Parathyroid adenoma (tissue), 2 donors: Measurements from ENCODE around the gene MAP3K3.

Source experiments
- H2AFZ ChIP-seq: fragments of 300-600 bp; sonication (generic); one replicate; pipeline ENCODE4 v1.7.0; 2017; ENCODE audit warnings: antibody characterized with exemption, mild to moderate bottlenecking
- H3K27ac ChIP-seq: fragments of 300-600 bp; sonication (generic); one replicate; pipeline ENCODE4 v1.7.0; 2017
- H3K27me3 ChIP-seq: fragments of 300-600 bp; sonication (generic); one replicate; pipeline ENCODE4 v1.7.0; 2017; ENCODE audit warnings: low read length; ENCODE audit not compliant: control insufficient read depth, insufficient read depth
- H3K36me3 ChIP-seq: fragments of 300-600 bp; sonication (generic); one replicate; pipeline ENCODE4 v1.7.0; 2017; ENCODE audit warnings: low read length; ENCODE audit not compliant: control insufficient read depth, insufficient read depth
- H3K4me1 ChIP-seq: fragments of 300-600 bp; sonication (generic); one replicate; pipeline ENCODE4 v1.7.0; 2017; ENCODE audit warnings: control low read depth
- H3K4me2 ChIP-seq: fragments of 300-600 bp; sonication (generic); one replicate; pipeline ENCODE4 v1.7.0; 2017; ENCODE audit warnings: low read length
- H3K4me3 ChIP-seq: fragments of 300-600 bp; sonication (generic); one replicate; pipeline ENCODE4 v1.7.0; 2017; ENCODE audit warnings: low read depth, low read length
- H3K79me2 ChIP-seq: fragments of 300-600 bp; sonication (generic); one replicate; pipeline ENCODE4 v1.7.0; 2017; ENCODE audit warnings: control low read depth
- H3K9ac ChIP-seq: fragments of 300-600 bp; sonication (generic); one replicate; pipeline ENCODE4 v1.7.0; 2017; ENCODE audit warnings: mild to moderate bottlenecking
- H3K9me3 ChIP-seq: fragments of 300-600 bp; sonication (generic); one replicate; pipeline ENCODE4 v1.7.0; 2017; ENCODE audit warnings: low read length; ENCODE audit not compliant: control insufficient read depth
- TF ChIP-seq, protein P1 (sequence below): fragments of 300-600 bp; sonication (generic); IDR thresholded peaks from one replicate; pipeline ENCODE4 v1.7.0; 2017; ENCODE audit warnings: antibody characterized with exemption, mild to moderate bottlenecking
- donor health status: primary hyperparathyroidism.

Gene MAP3K3

DNA sequence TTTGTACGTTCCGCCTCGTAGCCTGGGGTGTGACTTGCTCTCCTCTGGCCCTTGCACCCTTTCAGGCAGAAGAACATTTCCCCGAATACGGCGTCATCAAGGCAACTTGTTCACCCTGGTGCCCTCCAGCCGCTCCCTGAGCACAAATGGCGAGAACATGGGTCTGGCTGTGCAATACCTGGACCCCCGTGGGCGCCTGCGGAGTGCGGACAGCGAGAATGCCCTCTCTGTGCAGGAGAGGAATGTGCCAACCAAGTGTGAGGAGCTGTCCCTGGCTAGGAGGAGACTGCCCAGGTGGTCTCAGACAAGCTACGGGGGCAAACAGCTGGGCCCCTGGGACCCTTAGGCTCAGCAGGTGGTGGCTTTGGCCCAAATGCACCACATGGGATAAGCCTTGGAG is 67.3 kb downstream of the MAP3K3 start:
- Histone ChIP-seq H3K4me3 (no peak overlapping the region), H3K27me3 (no peaks in the 10 kb centered on the region), H3K9ac (no peak overlapping the region), H3K27ac (no peak overlapping the region), H3K4me2 (no peak overlapping the region), H3K79me2 (no peaks in the 10 kb centered on the region), H3K9me3 (no peaks in the 10 kb centered on the region), H2AFZ (no peak overlapping the region), H3K4me1 (no peaks in the 10 kb centered on the region), H3K36me3 (no peaks in the 10 kb centered on the region)
- TF ChIP-seq, protein P1, sequence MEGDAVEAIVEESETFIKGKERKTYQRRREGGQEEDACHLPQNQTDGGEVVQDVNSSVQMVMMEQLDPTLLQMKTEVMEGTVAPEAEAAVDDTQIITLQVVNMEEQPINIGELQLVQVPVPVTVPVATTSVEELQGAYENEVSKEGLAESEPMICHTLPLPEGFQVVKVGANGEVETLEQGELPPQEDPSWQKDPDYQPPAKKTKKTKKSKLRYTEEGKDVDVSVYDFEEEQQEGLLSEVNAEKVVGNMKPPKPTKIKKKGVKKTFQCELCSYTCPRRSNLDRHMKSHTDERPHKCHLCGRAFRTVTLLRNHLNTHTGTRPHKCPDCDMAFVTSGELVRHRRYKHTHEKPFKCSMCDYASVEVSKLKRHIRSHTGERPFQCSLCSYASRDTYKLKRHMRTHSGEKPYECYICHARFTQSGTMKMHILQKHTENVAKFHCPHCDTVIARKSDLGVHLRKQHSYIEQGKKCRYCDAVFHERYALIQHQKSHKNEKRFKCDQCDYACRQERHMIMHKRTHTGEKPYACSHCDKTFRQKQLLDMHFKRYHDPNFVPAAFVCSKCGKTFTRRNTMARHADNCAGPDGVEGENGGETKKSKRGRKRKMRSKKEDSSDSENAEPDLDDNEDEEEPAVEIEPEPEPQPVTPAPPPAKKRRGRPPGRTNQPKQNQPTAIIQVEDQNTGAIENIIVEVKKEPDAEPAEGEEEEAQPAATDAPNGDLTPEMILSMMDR: no peak

DNA sequence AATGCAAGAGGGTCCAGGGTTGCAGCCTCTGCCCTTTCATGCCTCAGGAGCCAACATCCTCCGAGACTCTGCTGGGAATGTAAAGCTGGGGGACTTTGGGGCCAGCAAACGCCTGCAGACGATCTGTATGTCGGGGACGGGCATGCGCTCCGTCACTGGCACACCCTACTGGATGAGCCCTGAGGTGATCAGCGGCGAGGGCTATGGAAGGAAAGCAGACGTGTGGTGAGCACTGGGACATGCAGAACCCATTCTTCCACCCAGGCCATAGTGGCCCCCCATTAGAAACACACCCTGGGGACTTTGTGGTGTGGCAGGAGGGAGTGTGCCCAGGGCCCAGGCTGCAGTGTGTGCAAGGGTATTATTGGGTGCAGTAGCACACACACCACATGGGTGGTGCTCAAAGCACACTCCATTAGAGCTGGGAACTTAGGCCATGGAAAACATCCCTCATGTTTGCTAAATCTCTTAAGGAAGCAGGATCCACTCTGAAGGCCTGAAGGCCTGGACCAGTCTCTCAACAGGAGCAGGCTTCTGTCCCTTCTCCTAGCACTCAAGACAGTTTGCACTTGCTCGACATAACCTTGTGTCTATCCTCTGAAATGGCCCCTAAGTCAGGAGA is 70.1 kb downstream of the MAP3K3 start:
- TF ChIP-seq, protein P1: no peak
- H3K9ac ChIP-seq: no peak overlapping the region
- no peak overlapping the region for H2AFZ ChIP-seq
- no peaks in the 10 kb centered on the region for H3K36me3 ChIP-seq
- H3K9me3 ChIP-seq: no peaks in the 10 kb centered on the region
- no peaks in the 10 kb centered on the region for H3K4me1 ChIP-seq
- no peak overlapping the region for H3K27ac ChIP-seq
- no peak overlapping the region for H3K4me3 ChIP-seq
- H3K4me2 ChIP-seq: no peak overlapping the region
- no peaks in the 10 kb centered on the region for H3K79me2 ChIP-seq
- H3K27me3 ChIP-seq: no peaks in the 10 kb centered on the region

DNA sequence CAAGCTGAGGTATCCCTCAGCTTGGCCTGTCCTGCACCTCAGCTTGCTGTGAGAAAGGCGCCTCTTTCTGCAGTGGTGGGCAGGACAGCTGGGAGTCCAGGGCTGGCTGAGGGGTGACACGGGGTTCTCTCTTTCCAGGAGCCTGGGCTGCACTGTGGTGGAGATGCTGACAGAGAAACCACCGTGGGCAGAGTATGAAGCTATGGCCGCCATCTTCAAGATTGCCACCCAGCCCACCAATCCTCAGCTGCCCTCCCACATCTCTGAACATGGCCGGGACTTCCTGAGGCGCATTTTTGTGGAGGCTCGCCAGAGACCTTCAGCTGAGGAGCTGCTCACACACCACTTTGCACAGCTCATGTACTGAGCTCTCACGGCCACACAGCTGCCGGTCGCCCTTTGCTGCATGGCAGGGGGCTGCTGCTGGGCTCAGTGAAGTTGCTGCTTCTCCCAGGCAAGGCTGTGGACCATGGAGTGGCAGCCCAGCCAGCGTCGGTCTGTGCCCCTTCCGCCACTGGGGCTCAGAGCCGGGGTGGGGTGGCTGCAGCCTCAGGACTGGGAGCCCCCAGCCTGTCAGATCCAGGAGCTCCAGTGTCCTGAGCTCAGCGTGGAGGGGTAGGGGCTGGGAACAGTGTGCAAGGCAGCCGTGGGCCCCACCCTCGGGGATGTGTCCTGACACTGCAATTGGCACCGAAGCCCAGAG is 71.3 kb downstream of the MAP3K3 start:
- Histone ChIP-seq H3K4me1 (no peaks in the 10 kb centered on the region), H3K9me3 (no peaks in the 10 kb centered on the region), H3K27ac (no peak overlapping the region), H3K9ac (no peak overlapping the region), H2AFZ (no peak overlapping the region), H3K27me3 (no peaks in the 10 kb centered on the region), H3K4me3 (no peak overlapping the region), H3K79me2 (no peaks in the 10 kb centered on the region), H3K36me3 (no peaks in the 10 kb centered on the region), H3K4me2 (no peak overlapping the region)
- TF ChIP-seq, protein P1: no peak

DNA sequence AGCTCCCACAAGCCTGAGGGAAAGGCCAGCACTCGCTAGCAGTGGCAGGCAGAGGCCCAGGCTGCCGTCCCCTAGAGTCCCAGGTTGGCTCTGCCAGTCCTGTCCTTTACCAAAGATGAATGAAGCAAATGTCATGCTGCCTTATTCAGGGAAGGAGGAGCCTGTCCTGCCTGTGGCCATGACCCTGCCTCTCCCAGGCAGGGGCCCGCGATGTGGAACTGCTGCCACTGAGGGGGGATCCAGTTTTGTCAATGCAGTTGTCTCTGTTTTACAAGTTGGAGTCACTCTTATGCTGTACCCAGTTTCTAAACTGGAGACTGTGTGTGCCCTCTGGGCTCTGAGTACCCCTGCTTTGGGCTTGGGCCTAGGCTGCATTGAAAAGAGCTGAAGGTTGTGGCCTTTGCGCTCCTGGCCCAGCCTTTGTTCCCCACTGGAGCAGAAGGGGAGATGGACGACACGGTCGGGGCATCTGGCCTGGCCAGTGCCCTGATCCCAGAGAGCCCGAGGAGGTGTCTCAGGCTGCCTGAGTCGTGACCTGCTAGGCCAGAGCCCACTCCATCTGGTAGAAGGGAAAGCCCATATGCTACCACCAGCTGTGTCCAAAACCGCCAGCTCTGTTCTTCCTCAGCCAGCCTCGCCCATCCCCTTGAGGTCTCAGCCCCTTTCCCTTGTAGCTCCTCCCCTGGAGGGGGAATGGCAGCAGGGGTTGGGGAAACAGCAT is 72.2 kb downstream of the MAP3K3 start:
- no peaks in the 10 kb centered on the region for H3K36me3 ChIP-seq
- H3K4me1 ChIP-seq: peaks cover 4% of the 10 kb centered on the region
- H2AFZ ChIP-seq: no peak overlapping the region
- no peak overlapping the region for H3K4me2 ChIP-seq
- TF ChIP-seq, protein P1: no peak
- H3K27me3 ChIP-seq: no peaks in the 10 kb centered on the region
- no peaks in the 10 kb centered on the region for H3K79me2 ChIP-seq
- no peak overlapping the region for H3K9ac ChIP-seq
- no peak overlapping the region for H3K27ac ChIP-seq
- no peak overlapping the region for H3K4me3 ChIP-seq
- no peaks in the 10 kb centered on the region for H3K9me3 ChIP-seq
